Thyroid gland (tissue), 4 donors: ENCODE measurements around the gene CLEC12A.

ENCODE experiments used
- CTCF ChIP-seq, 6 experiments: fragments of 200-600 bp in 3 of 6; fragments of 450-650 bp in 3 of 6; sonication (generic) in 3 of 6; IDR thresholded peaks; one replicate each; pipeline ENCODE4 v1.5.1; 2016 to 2019; ENCODE audit warnings: antibody characterized with exemption in 6 of 6, mild to moderate bottlenecking in 2 of 6, inconsistent platforms in 1 of 6, moderate library complexity in 1 of 6
- POLR2A ChIP-seq, 2 donors: fragments of 450-650 bp; IDR thresholded peaks; one replicate each; pipeline ENCODE4 v1.6.1; 2017; ENCODE audit warnings: antibody characterized with exemption in 2 of 2, mild to moderate bottlenecking in 2 of 2, moderate library complexity in 1 of 2

GRCh38 chr12:9944391-9944790, 26.8 kb upstream of the CLEC12A start:
- TF ChIP-seq CTCF (IDR thresholded peaks at IDR 0.05) (no peak), POLR2A (IDR thresholded peaks at IDR 0.05) (no peak)
